Measurements from ENCODE around the gene FCMR. TPM values are rescaled to one million over a fixed set of nuclear protein-coding genes. Genes with fewer than 3 reads are reported as not detected.

FCMR gene
- total and polyA plus RNA-seq, 9 of the 15 experiments (the other 6 are each of a cell fraction or from before 2014, with no cell fraction given), result 0.11 to 0.82 (median 0.20) TPM; not detected in 5

DNA sequence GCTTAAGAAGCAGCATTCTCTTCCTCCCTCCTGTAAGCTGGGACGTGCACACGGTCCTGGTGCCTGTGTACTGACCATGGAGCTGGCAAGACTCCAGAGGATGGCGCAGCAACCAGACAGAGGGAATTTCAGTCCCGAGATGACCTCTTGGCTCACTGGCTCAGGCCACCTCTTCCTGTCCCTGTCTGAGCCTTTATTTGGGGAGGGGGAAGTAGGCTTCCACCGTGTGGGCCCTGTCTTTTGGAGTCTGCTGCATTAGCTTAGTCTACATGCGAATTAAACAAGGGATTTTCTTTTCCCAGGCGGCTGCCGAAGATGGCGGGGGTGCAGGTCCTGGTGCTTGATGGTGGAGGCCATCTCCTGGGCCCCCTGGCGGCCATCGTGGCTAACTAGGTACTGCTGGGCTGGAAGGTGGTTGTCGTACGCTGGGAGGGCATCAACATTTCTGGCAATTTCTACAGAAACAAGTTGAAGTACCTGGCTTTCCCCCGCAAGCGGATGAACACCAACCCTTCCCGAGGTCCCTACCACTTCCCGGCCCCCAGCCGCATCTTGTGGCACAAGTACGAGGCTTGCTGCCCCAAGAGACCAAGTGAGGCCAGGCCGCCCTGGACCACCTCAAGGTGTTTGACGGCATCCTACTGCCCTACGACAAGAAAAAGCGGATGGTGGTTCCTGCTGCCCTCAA lies 14.3 kb downstream of the FCMR start (continued):
- TF ChIP-seq MECOM (CRISPR knock-in tag; IDR thresholded peaks at IDR 0.05), result no peak
- TF ChIP-seq ZC3H11A (IDR thresholded peaks at IDR 0.05; ENCODE audit: low read depth, low read length), result no peak
- no peak for TF ChIP-seq HDAC6 (IDR thresholded peaks at IDR 0.05; ENCODE audit: low read depth, low read length)
- no peak for TF ChIP-seq TFAM (CRISPR knock-in tag; conservative IDR thresholded peaks at IDR 0.05)
- no peak for TF ChIP-seq NFE2L1 (tag; IDR thresholded peaks at IDR 0.05; ENCODE audit: borderline replicate concordance, low read depth)
- TF ChIP-seq BCLAF1 (IDR thresholded peaks at IDR 0.05; ENCODE audit: borderline replicate concordance in 1 of 2, control insufficient read depth in 1 of 2, low read depth in 2 of 2, low read length in 1 of 2), result no peak
- TF ChIP-seq PBX2 (CRISPR knock-in tag; IDR thresholded peaks at IDR 0.05; ENCODE audit: low read depth), result no peak
- TF ChIP-seq PBX2 (tag; conservative IDR thresholded peaks at IDR 0.05; ENCODE audit: low read depth), result no peak
- no peak for TF ChIP-seq MXI1 (IDR thresholded peaks at IDR 0.05; ENCODE audit: low read depth, low read length)
- no peak for TF ChIP-seq FOXJ2 (tag; IDR thresholded peaks at IDR 0.05)
- TF ChIP-seq RAD21 (CRISPR knock-in tag; conservative IDR thresholded peaks at IDR 0.05 in 1 of 2, IDR thresholded peaks at IDR 0.05 in 1 of 2), result peak; percentile 85 to 86
- peak; percentile 36; the same call in 1 of the 2 replicates for TF ChIP-seq ZNF592 (IDR thresholded peaks at IDR 0.05)
- TF ChIP-seq ARNT (IDR thresholded peaks at IDR 0.05), result no peak
- no peak for TF ChIP-seq BRD9 (IDR thresholded peaks at IDR 0.05; ENCODE audit: low read depth, partially characterized antibody)
- no peak for TF ChIP-seq SMARCE1 (IDR thresholded peaks at IDR 0.05)
- no peak for TF ChIP-seq KAT8 (IDR thresholded peaks at IDR 0.05; ENCODE audit: low read depth)

All from K562 (cell line).